Memory B cell (primary cell): ENCODE data around the gene C21orf58.

Experiments used
- ATAC-seq: fragments of 150-1000 bp; cut with Tn5 transposase; 2 replicates; pipeline ENCODE4 v1.10.0; 2021; ENCODE audit warnings: low read depth, mild to moderate bottlenecking, moderate library complexity
- DNase-seq, 2 donors: peaks; one replicate each; pipeline ENCODE4 v3.0.0; 2022; ENCODE audit warnings: low spot score in 2 of 2
- H3K27ac Mint-ChIP-seq: one replicate; pipeline ENCODE4 v1.8.0; 2022; ENCODE audit warnings: mild to moderate bottlenecking, moderate library complexity, mixed read lengths
- H3K27me3 Mint-ChIP-seq: one replicate; pipeline ENCODE4 v1.8.0; 2022; ENCODE audit warnings: mixed read lengths
- H3K36me3 Mint-ChIP-seq: one replicate; pipeline ENCODE4 v1.8.0; 2022; ENCODE audit warnings: mild to moderate bottlenecking, mixed read lengths
- H3K4me1 Mint-ChIP-seq: one replicate; pipeline ENCODE4 v1.8.0; 2022; ENCODE audit warnings: mixed read lengths
- H3K4me3 Mint-ChIP-seq: one replicate; pipeline ENCODE4 v1.8.0; 2022; ENCODE audit warnings: mild to moderate bottlenecking, moderate library complexity, mixed read lengths
- H3K9me3 Mint-ChIP-seq: one replicate; pipeline ENCODE4 v1.8.0; 2022; ENCODE audit warnings: mixed read lengths

The C21orf58 gene

GRCh38 chr21:46255758-46256337, 67.8 kb downstream of the C21orf58 start:
- DNase-seq (no peak), ATAC-seq (no peak)
- Mint-ChIP-seq H3K9me3 (peaks cover 2% of the 10 kb centered on the region), H3K4me1 (peaks cover 27% of the 10 kb centered on the region), H3K4me3 (no peak overlapping the region), H3K27ac (no peak overlapping the region), H3K27me3 (no peaks in the 10 kb centered on the region), H3K36me3 (peaks cover 37% of the 10 kb centered on the region)

GRCh38 chr21:46255166-46255565, 68.5 kb downstream of the C21orf58 start:
- H3K9me3 Mint-ChIP-seq, result peaks cover 2% of the 10 kb centered on the region
- peaks cover 40% of the 10 kb centered on the region for H3K36me3 Mint-ChIP-seq
- H3K27me3 Mint-ChIP-seq, result no peaks in the 10 kb centered on the region
- H3K4me3 Mint-ChIP-seq, result no peak overlapping the region
- H3K27ac Mint-ChIP-seq, result peak overlapping the region; percentile 98
- ATAC-seq (no peak), DNase-seq (no peak)
- H3K4me1 Mint-ChIP-seq, result peaks cover 34% of the 10 kb centered on the region

GRCh38 chr21:46254208-46254975, 69.3 kb downstream of the C21orf58 start:
- Mint-ChIP-seq H3K4me3 (peak overlapping the region; percentile 59), H3K36me3 (peaks cover 47% of the 10 kb centered on the region), H3K4me1 (peaks cover 38% of the 10 kb centered on the region), H3K9me3 (peaks cover 2% of the 10 kb centered on the region), H3K27me3 (no peaks in the 10 kb centered on the region), H3K27ac (peak overlapping the region; percentile 98)
- DNase-seq, result no peak
- ATAC-seq, result peak; percentile 45

GRCh38 chr21:46253610-46254124, 70.0 kb downstream of the C21orf58 start:
- Mint-ChIP-seq H3K27ac (peak overlapping the region; percentile 98), H3K27me3 (no peaks in the 10 kb centered on the region), H3K9me3 (peaks cover 2% of the 10 kb centered on the region), H3K36me3 (peaks cover 50% of the 10 kb centered on the region), H3K4me1 (peaks cover 40% of the 10 kb centered on the region), H3K4me3 (peak overlapping the region; percentile 59)
- ATAC-seq, result peak; percentile 88
- DNase-seq, result peak; percentile 19 to 38

GRCh38 chr21:46252840-46253239, 70.8 kb downstream of the C21orf58 start:
- no peak for ATAC-seq
- Mint-ChIP-seq H3K27ac (peak overlapping the region; percentile 98), H3K27me3 (no peaks in the 10 kb centered on the region), H3K4me1 (peaks cover 38% of the 10 kb centered on the region), H3K36me3 (peaks cover 50% of the 10 kb centered on the region), H3K9me3 (peaks cover 2% of the 10 kb centered on the region), H3K4me3 (no peak overlapping the region)
- no peak for DNase-seq
